GM21723 (cell line): ENCODE measurements around the gene NUP160.
"Not testable (repeated sequence)": the region's sequence is repeated elsewhere in the genome, so short reads cannot be mapped to it uniquely, and the experiment has no call there.

Experiments
- ATAC-seq: cut with Tn5 transposase; IDR thresholded peaks from one replicate; pipeline ENCODE4 v1.9.1; 2021; ENCODE audit warnings: mild to moderate bottlenecking, moderate library complexity; ENCODE audit not compliant: unreplicated experiment

The NUP160 gene

GRCh38 chr11:47864901-47865300 is 16.8 kb upstream of the NUP160 start:
- ATAC-seq, result no peak

GRCh38 chr11:47863898-47864430 is 15.8 kb upstream of the NUP160 start:
- ATAC-seq, result no peak

- ATAC-seq, result peak; percentile 49
Observed at GRCh38 chr11:47863189-47863897, 15.2 kb upstream of the NUP160 start.

GRCh38 chr11:47861728-47862127 is 13.6 kb upstream of the NUP160 start:
- no peak for ATAC-seq

GRCh38 chr11:47860536-47860935 is 12.4 kb upstream of the NUP160 start:
- ATAC-seq, result no peak

- no peak for ATAC-seq
Observed at GRCh38 chr11:47857892-47858543, 9.9 kb upstream of the NUP160 start.

GRCh38 chr11:47857485-47857884 is 9.3 kb upstream of the NUP160 start:
- ATAC-seq, result no peak

GRCh38 chr11:47856186-47856585 is 8.0 kb upstream of the NUP160 start:
- ATAC-seq, result no peak

DNA sequence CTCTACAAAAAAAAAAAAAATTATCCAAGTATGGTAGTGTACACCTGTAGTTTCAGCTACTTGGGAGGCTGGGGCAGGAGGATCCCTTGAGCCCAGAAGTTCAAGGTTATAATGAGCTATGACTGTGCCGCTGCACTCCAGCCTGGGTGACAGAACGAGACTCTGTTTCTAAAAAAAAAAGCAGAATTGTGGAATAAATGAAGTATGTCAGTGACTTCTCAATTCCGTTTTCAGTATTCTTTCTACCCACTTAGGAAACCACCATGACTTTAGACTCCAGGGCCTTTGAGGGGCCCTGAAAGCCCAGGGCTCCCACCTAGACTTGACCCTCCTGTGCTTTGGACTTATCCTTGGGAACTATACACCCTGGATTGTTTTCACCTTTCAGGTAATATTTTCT is 6.5 kb upstream of the NUP160 start:
- peak; percentile 49 for ATAC-seq

DNA sequence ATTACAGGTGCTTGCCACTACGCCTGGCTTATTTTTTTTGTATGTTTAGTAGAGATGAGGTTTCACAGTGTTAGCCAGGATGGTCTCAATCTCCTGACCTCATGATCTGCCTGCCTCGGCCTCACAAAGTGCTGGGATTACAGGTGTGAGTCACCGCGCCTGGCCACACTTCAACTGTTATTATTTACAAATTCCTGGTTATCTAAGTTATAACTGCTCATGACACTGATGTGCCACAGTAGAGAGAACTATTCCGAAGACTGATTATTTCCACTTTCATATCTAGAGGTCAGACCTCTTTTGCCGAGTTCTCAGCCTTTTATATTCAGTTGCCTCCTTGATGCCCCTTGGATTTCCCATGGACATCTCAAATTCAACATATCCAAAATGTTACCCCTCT is 3.9 kb upstream of the NUP160 start:
- no peak for ATAC-seq

- no peak for ATAC-seq
Observed at GRCh38 chr11:47850337-47850736, 2.2 kb upstream of the NUP160 start.

GRCh38 chr11:47848700-47849155 is 578 bp upstream of the NUP160 start:
- ATAC-seq, result peak; percentile 17

DNA sequence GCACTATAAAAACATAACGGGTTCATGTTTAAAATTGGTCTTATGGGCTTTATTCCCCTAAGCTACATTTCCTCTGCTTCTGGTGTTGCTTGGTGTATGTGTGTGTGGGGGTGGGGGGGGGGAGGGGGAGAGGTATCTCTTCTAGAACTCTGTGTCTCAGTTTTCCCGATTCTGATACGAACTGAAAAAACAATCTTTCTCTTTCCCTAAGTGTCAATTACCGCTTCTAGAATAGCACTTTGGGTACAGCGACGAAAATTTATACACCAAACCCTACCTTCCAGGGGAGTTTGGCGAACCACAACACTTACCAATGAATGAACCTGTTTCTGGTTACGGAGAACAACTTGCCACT is 636 bp downstream of the NUP160 start:
- no peak for ATAC-seq

DNA sequence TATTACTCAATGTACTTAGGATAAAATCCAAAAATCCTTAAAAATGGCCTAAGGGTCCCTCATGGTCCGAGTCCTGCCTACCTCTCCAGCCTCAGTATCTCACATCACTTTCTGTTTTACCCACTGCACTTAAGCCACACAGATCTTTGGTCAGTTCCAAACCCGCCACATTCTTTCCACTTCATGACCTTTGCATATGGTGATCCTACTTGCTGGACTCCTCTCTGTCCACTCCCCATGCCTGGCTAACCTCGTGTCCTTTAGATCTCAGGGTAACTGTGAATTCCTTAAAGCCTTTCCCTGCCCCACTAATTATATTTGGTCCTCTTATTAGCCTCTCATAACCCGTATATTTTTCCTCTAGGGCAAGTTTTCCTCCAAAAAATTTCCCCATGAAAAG is 1.2 kb downstream of the NUP160 start:
- ATAC-seq, result no peak

- ATAC-seq, result no peak
Observed at GRCh38 chr11:47843361-47844055, 4.6 kb downstream of the NUP160 start.

DNA sequence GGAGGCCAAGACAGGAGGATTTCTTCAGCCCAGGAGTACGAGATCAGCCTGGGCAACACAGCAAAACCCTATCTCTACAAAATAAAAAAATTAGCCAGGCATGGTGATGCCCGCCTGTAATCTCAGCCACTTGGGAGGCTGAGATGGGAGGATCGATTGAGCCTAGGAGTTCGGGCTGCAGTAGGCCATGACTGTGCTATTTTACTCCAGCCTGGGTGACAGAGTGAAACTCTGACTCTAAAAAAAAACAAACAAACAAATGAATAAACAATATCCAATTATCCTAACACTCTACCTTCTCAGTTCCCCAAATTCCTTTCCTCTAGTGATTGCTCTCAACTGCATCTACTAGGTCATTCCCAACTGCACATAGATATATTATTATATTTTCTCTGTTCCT is 5.4 kb downstream of the NUP160 start:
- no peak for ATAC-seq

GRCh38 chr11:47837929-47838328 is 10.2 kb downstream of the NUP160 start:
- ATAC-seq, result no peak

DNA sequence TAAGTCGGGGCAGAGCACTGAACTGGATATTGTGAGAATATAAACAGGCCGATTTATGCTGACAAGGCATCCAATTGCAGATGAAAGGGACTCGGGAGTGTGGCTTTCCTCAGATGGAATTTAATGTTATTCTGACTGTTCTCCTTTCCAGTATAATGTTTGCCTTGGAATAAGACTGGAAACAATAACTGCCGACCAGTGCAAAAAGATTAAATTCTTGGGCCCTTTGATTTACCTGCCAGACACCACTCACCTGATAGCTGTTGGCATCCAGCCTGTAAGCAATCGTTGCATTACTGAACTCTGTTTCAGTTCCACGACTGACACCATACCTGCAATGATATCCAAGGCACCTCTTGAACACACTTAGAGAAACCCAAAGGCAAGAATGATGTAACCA is 10.9 kb downstream of the NUP160 start:
- no peak for ATAC-seq

DNA sequence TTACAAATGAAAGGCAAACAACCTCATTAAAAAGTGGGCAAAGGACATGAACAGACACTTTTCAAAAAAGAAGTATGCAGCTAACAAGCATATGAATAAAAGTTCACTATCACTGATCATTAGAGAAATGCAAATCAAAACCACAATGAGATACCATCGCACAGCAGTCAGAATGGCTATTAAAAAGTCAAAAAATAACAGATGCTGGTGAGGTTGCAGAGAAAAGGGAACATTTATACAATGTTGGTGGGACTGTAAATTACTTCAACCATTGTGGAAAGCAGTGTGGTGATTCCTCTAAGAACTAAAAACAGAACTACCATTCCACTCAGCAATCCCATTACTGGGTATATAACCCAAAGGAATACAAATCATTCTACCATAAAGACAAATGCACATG is 18.1 kb downstream of the NUP160 start:
- not testable (repeated sequence) for ATAC-seq

GRCh38 chr11:47828284-47828683 is 19.9 kb downstream of the NUP160 start:
- ATAC-seq, result no peak

- not testable (repeated sequence) for ATAC-seq
Observed at GRCh38 chr11:47822664-47823063, 25.5 kb downstream of the NUP160 start.

DNA sequence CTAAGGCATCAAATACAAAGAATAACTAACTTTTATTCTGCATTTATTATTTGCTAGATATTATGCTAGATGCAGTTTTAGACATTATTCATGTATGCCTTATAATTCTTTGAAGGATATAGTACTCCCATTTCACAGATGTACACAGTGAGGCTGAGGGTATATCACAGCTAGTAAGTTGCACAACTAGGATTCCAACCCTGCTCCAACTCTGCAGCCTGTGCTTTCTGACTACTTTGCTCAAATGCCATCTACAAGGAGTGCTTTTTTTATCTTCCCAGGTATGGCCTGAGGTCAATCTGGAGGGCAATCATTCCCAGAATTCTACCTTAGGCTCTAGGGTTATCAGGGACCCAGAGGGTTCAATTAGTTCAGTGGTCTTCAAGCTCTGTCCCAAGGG is 28.4 kb downstream of the NUP160 start:
- no peak for ATAC-seq
